AG04450 (cell line): ENCODE measurements around the gene KCNIP4. TPM values are rescaled to one million over a fixed set of nuclear protein-coding genes. Genes with fewer than 3 reads are reported as not detected.
A peak's percentile ranks its signal among the peaks of the same experiment; 100 is the strongest.

ENCODE experiments used
- CTCF ChIA-PET: fragments of 300-600, 350-600 bp; formaldehyde crosslinking; extraction: SDS; loops from one replicate; lab custom pipeline; 2022; ENCODE audit warnings: antibody characterized with exemption, inconsistent platforms; lab: Charles Lee
- POLR2A ChIA-PET: fragments of 350-600 bp; formaldehyde crosslinking; extraction: SDS; loops from one replicate; lab custom pipeline; 2021; ENCODE audit warnings: antibody characterized with exemption, inconsistent platforms; lab: Yijun Ruan, JAX
- DNase-seq: peaks from one replicate; pipeline ENCODE4 v3.0.0-alpha.2; 2011; ENCODE audit warnings: low read depth, low spot score
- H3K27ac ChIP-seq: one replicate; pipeline ENCODE4 v1.5.1; 2012; ENCODE audit warnings: low read depth, low read length, control low read depth
- H3K27me3 ChIP-seq: one replicate; pipeline ENCODE4 v1.6.0; 2012; ENCODE audit warnings: low read length; ENCODE audit not compliant: control insufficient read depth, insufficient read depth
- H3K4me3 ChIP-seq: 2 replicates; pipeline ENCODE4 v1.5.1; 2011; ENCODE audit warnings: mild to moderate bottlenecking, low read depth, low read length, control low read depth
- H3K9me3 ChIP-seq: 2 replicates; pipeline ENCODE4 v1.5.1; 2012; ENCODE audit warnings: low read length; ENCODE audit not compliant: control insufficient read depth, insufficient read depth
- polyA plus RNA-seq: library from polyadenylated mRNA; depleted of rRNA; stranded (reverse); fragments of >200 nt; gene quantifications from 2 replicates; pipeline ENCODE4 v1.2.3, GENCODE V29; 2011
- TF ChIP-seq, protein P1 (sequence below): IDR thresholded peaks from 2 replicates; pipeline ENCODE4 v1.5.1; 2011; ENCODE audit warnings: low read depth, low read length, control low read depth, inconsistent platforms

The KCNIP4 gene
- polyA plus RNA-seq, 1 experiment, result not detected

DNA sequence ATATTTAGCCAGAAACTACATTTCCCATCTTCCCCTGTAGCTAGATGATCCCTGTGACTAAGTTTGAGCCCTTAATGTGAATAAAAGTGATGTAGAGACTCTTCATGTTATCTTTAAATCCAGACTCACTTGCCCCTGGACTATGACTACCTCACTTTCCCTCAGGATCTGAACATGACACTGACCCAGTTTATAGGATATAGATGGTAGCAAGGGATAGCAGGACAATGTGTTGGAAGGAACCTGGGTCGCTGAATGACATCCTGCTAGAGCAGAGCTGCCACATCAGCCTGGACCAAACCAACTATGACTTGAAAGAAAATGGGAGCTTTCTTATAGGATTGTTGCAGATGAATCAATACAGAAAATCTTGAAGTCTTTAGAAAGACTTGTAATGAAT is 1110.1 kb downstream of the KCNIP4 start:
- H3K27me3 ChIP-seq, result no peaks in the 10 kb centered on the region
- POLR2A ChIA-PET, result no interaction called here
- no peaks in the 10 kb centered on the region for H3K9me3 ChIP-seq
- DNase-seq, result no peak
- H3K27ac ChIP-seq, result no peak overlapping the region
- TF ChIP-seq, protein P1, sequence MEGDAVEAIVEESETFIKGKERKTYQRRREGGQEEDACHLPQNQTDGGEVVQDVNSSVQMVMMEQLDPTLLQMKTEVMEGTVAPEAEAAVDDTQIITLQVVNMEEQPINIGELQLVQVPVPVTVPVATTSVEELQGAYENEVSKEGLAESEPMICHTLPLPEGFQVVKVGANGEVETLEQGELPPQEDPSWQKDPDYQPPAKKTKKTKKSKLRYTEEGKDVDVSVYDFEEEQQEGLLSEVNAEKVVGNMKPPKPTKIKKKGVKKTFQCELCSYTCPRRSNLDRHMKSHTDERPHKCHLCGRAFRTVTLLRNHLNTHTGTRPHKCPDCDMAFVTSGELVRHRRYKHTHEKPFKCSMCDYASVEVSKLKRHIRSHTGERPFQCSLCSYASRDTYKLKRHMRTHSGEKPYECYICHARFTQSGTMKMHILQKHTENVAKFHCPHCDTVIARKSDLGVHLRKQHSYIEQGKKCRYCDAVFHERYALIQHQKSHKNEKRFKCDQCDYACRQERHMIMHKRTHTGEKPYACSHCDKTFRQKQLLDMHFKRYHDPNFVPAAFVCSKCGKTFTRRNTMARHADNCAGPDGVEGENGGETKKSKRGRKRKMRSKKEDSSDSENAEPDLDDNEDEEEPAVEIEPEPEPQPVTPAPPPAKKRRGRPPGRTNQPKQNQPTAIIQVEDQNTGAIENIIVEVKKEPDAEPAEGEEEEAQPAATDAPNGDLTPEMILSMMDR, result no peak
- CTCF ChIA-PET, result interaction anchor here (2.1 kb wide), 1 partner anchor 65 kb away, joined by 7 read pairs; no protein-coding TSS in a partner anchor
- H3K4me3 ChIP-seq, result no peak overlapping the region

DNA sequence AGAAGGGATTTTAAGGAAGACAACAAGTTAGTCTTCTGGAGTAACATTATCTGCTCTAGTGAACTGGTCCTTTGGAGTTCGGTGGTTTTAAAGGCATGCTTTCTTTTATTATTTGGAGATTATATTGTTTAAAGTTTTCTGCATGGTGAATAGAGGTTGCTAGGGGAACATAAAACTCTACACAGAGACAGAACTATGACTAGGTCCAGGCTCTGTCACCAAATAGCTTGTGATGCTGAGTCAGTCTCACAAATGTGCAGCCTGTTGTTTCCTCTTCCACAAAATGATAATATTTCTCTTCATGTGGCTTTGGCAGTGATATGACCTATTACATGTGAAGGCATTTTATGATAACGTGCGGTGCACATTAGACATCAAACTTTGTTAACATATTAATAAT is 1115.7 kb downstream of the KCNIP4 start:
- DNase-seq, result no peak

DNA sequence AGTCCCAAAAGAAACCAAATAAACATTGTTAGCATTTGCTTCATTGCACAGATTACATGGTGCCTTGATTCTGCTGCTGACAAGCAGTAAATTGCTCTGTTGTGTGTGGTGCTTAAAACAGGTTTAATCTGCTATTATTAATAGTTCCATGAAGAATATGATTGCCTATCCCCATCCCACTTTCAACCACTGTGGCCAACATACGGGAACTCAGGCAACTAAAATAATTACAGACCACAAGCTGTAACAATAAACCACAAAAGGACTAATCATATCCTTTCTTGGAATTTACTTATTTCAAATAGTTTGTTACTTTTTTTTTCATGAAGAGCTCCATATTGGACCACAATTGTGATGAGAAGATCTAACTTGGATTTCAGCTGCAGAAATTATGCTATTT is 1116.8 kb downstream of the KCNIP4 start:
- no peaks in the 10 kb centered on the region for H3K9me3 ChIP-seq
- ChIA-PET CTCF (no interaction called here), POLR2A (no interaction called here)
- DNase-seq, result no peak
- no peak overlapping the region for H3K4me3 ChIP-seq
- H3K27me3 ChIP-seq, result no peaks in the 10 kb centered on the region
- H3K27ac ChIP-seq, result no peak overlapping the region
- TF ChIP-seq, protein P1, result no peak

More for the DNA sequence above, 1115.7 kb downstream of the KCNIP4 start:
- TF ChIP-seq, protein P1, result no peak
- ChIA-PET POLR2A (no interaction called here), CTCF (no interaction called here)
- Histone ChIP-seq H3K27me3 (no peaks in the 10 kb centered on the region), H3K27ac (no peak overlapping the region), H3K4me3 (no peak overlapping the region), H3K9me3 (no peaks in the 10 kb centered on the region)

- CTCF ChIA-PET, result no interaction called here
- POLR2A ChIA-PET, result no interaction called here
- TF ChIP-seq, protein P1, result no peak
- Histone ChIP-seq H3K27ac (no peak overlapping the region), H3K4me3 (no peak overlapping the region), H3K27me3 (no peaks in the 10 kb centered on the region), H3K9me3 (no peaks in the 10 kb centered on the region)
- DNase-seq, result peak; percentile 16
Measured at GRCh38 chr4:20829617-20830357, 1118.8 kb downstream of the KCNIP4 start.

GRCh38 chr4:20825505-20825904 is 1123.1 kb downstream of the KCNIP4 start:
- Histone ChIP-seq H3K27ac (no peak overlapping the region), H3K9me3 (no peaks in the 10 kb centered on the region), H3K27me3 (no peaks in the 10 kb centered on the region), H3K4me3 (no peak overlapping the region)
- ChIA-PET POLR2A (no interaction called here), CTCF (no interaction called here)
- DNase-seq, result no peak
- TF ChIP-seq, protein P1, result no peak
